ENCODE measurements around the gene EGFLAM.

The EGFLAM gene

GRCh38 chr5:38226091-38226490 lies 32.3 kb upstream of the EGFLAM start:
- H3K27ac ChIP-seq: no peak overlapping the region
- DNase-seq: peak; percentile 56
- no peaks in the 10 kb centered on the region for H3K27me3 ChIP-seq (ENCODE audit: insufficient read depth, low read depth, severe bottlenecking)
- no peaks in the 10 kb centered on the region for H3K9me3 ChIP-seq (ENCODE audit: severe bottlenecking)
- H3K4me3 ChIP-seq (ENCODE audit: low read depth, low read length): no peak overlapping the region
- H3K36me3 ChIP-seq: no peaks in the 10 kb centered on the region
- no peak for TF ChIP-seq CTCF (IDR thresholded peaks at IDR 0.05; ENCODE audit: low read depth, low read length)

DNA sequence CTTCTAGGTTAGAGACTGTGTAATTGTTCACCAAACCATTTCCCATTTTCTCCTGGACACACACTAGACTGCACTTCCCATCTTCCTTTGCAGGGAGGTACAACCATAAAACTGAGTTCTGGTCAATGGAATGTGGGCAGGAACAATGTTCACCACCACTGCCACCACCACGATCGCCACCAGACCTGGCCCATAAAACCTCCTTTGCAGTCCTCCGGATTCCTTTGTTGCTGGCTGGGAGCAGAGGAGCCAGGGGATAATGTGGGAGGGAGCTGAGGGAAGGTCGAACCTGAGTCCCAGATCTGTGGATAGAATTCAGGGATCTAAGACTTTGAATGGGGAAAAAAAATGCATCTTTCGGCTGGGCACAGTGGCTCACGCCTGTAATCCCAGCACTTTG lies 29.4 kb upstream of the EGFLAM start:
- H3K27me3 ChIP-seq (ENCODE audit: insufficient read depth, low read depth, severe bottlenecking): no peaks in the 10 kb centered on the region
- no peak for DNase-seq
- no peak overlapping the region for H3K4me3 ChIP-seq (ENCODE audit: low read depth, low read length)
- H3K27ac ChIP-seq: no peak overlapping the region; the same call in 1 of the 2 replicates
- no peaks in the 10 kb centered on the region for H3K9me3 ChIP-seq (ENCODE audit: severe bottlenecking)
- no peaks in the 10 kb centered on the region for H3K36me3 ChIP-seq
- no peak for TF ChIP-seq CTCF (IDR thresholded peaks at IDR 0.05; ENCODE audit: low read depth, low read length)

DNA sequence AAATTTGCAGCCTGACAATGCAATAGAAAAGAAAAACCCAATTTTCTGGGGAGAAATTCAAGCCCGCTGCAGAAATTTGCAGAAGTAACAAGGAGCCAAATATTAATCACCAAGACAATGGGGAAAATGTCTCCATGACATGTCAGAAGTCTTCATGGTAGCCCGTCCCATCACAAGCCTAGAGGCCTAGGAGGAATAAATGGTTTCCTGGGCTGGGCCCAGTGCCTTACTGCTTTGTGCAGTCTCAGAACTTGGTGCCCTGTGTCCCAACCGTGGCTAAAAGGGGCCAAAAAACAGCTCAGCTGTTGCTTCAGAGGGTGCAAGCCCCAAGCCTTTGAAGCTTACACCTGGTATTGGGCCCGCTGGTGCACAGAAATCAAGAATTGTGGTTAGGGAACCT lies 23.6 kb upstream of the EGFLAM start:
- Histone ChIP-seq H3K9me3 (ENCODE audit: severe bottlenecking) (peaks cover 15% of the 10 kb centered on the region), H3K36me3 (no peaks in the 10 kb centered on the region), H3K27ac (no peak overlapping the region), H3K4me3 (ENCODE audit: low read depth, low read length) (no peak overlapping the region), H3K27me3 (ENCODE audit: insufficient read depth, low read depth, severe bottlenecking) (no peaks in the 10 kb centered on the region)
- no peak for DNase-seq
- TF ChIP-seq CTCF (IDR thresholded peaks at IDR 0.05; ENCODE audit: low read depth, low read length): no peak

- DNase-seq: no peak
- Histone ChIP-seq H3K9me3 (ENCODE audit: severe bottlenecking) (peaks cover 15% of the 10 kb centered on the region), H3K27me3 (ENCODE audit: insufficient read depth, low read depth, severe bottlenecking) (no peaks in the 10 kb centered on the region), H3K27ac (no peak overlapping the region), H3K36me3 (no peaks in the 10 kb centered on the region), H3K4me3 (ENCODE audit: low read depth, low read length) (no peak overlapping the region)
- no peak for TF ChIP-seq CTCF (IDR thresholded peaks at IDR 0.05; ENCODE audit: low read depth, low read length)
These were observed 20.7 kb upstream of the EGFLAM start for GRCh38 chr5:38237681-38238080.

- no peak for TF ChIP-seq CTCF (IDR thresholded peaks at IDR 0.05; ENCODE audit: low read depth, low read length)
- no peak for DNase-seq
- Histone ChIP-seq H3K27ac (no peak overlapping the region), H3K36me3 (no peaks in the 10 kb centered on the region), H3K4me3 (ENCODE audit: low read depth, low read length) (no peak overlapping the region), H3K27me3 (ENCODE audit: insufficient read depth, low read depth, severe bottlenecking) (no peaks in the 10 kb centered on the region), H3K9me3 (ENCODE audit: severe bottlenecking) (peaks cover 6% of the 10 kb centered on the region)
These were observed 18.1 kb upstream of the EGFLAM start for GRCh38 chr5:38240212-38240611.

DNA sequence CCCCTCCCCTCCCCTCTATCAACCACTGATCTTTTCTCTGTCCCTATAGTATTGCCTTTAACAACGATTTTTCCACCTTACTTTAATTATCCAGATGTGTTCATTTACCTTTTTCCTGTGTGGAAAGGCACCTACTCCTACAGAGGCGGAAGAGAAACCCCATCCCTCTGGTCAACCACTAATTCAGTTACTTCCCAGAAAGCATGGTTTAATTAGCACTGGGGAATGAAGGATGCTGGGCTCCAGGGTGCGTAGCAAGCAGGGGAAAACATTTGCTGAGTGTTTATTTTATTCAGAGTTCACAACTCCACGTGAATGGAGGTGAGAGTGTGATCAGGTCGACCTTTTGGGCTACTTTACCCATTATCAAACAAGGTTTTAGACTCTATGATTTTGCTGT lies 16.7 kb upstream of the EGFLAM start:
- no peak overlapping the region for H3K4me3 ChIP-seq (ENCODE audit: low read depth, low read length)
- no peaks in the 10 kb centered on the region for H3K36me3 ChIP-seq
- no peak for TF ChIP-seq CTCF (IDR thresholded peaks at IDR 0.05; ENCODE audit: low read depth, low read length)
- H3K27ac ChIP-seq: no peak overlapping the region
- no peaks in the 10 kb centered on the region for H3K9me3 ChIP-seq (ENCODE audit: severe bottlenecking)
- no peaks in the 10 kb centered on the region for H3K27me3 ChIP-seq (ENCODE audit: insufficient read depth, low read depth, severe bottlenecking)
- no peak for DNase-seq
